ENCODE results near the gene CD69. TPM values are rescaled to one million over a fixed set of nuclear protein-coding genes. Genes with fewer than 3 reads are reported as not detected.
A peak's percentile ranks its signal among the peaks of the same experiment; 100 is the strongest.
"Not testable (repeated sequence)": the region's sequence is repeated elsewhere in the genome, so short reads cannot be mapped to it uniquely, and the experiment has no call there.

CD69 gene
- total RNA-seq, 1 donor from 2014 or later, result 3.7 TPM

GRCh38 chr12:9707864-9708808 is 52.6 kb downstream of the CD69 start:
- H3K27me3 ChIP-seq (ENCODE audit: control insufficient read depth, insufficient read depth, low read length), result no peaks in the 10 kb centered on the region
- H3K36me3 ChIP-seq (ENCODE audit: control insufficient read depth, insufficient read depth, low read length), result no peaks in the 10 kb centered on the region
- no peak for DNase-seq (ENCODE audit: low read depth)
- no peak overlapping the region for H3K4me3 ChIP-seq (ENCODE audit: low read depth, low read length)
- TF ChIP-seq CTCF (IDR thresholded peaks at IDR 0.05; ENCODE audit: insufficient read depth, low read length, poor library complexity, severe bottlenecking), result peak; percentile 85

GRCh38 chr12:9707356-9707755 is 53.3 kb downstream of the CD69 start:
- DNase-seq (ENCODE audit: low read depth), result no peak
- H3K36me3 ChIP-seq (ENCODE audit: control insufficient read depth, insufficient read depth, low read length), result no peaks in the 10 kb centered on the region
- H3K27me3 ChIP-seq (ENCODE audit: control insufficient read depth, insufficient read depth, low read length), result no peaks in the 10 kb centered on the region
- no peak overlapping the region for H3K4me3 ChIP-seq (ENCODE audit: low read depth, low read length)
- no peak for TF ChIP-seq CTCF (IDR thresholded peaks at IDR 0.05; ENCODE audit: insufficient read depth, low read length, poor library complexity, severe bottlenecking)

DNA sequence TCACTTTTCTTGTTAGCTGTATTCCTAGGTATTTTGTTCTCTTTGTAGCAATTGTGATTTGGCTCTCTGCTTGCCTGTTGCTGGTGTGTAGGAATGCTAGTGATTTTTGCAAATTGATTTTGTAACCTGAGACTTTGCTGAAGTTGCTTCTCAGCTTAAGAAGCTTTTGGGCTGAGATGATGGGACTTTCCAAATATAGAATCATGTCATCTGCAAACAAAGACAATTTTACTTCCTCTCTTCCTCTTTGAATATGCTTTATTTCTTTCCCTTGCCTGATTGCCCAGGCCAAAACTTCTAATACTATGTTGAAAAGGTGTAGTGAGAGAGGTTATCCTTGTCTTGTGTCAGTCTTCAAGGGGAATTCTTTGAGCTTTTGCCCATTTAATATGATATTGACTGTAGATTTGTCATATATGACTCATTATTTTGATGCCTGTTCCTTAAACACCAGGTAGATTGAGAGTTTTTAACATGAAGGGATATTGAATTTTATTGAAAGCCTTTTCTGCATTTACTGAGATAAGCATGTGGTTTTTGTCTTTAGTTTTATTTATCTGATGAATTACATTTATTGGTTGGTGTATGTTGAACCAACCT is 54.5 kb downstream of the CD69 start:
- H3K36me3 ChIP-seq (ENCODE audit: control insufficient read depth, insufficient read depth, low read length), result no peaks in the 10 kb centered on the region
- TF ChIP-seq CTCF (IDR thresholded peaks at IDR 0.05; ENCODE audit: insufficient read depth, low read length, poor library complexity, severe bottlenecking), result no peak
- no peak overlapping the region for H3K4me3 ChIP-seq (ENCODE audit: low read depth, low read length)
- DNase-seq (ENCODE audit: low read depth), result no peak
- no peaks in the 10 kb centered on the region for H3K27me3 ChIP-seq (ENCODE audit: control insufficient read depth, insufficient read depth, low read length)

DNA sequence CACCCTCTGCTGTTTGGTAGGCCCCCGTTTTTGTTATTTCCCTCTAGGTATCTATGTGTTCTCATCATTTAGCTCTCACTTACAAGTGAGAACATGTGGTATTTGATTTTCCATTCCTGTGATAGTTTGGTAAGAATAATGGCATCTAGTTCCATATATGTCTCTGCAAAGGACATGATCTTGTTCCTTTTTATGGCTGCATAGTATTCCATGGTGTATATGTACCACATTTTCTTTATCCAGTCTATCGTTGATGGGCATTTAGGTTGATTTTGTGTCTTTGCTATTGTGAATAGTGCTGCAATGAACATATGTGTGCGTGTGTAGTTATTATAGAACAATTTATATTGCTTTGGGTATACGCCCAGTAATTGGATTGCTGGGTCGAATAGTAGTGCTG is 56.1 kb downstream of the CD69 start:
- H3K27me3 ChIP-seq (ENCODE audit: control insufficient read depth, insufficient read depth, low read length); DNase-seq (ENCODE audit: low read depth); H3K4me3 ChIP-seq (ENCODE audit: low read depth, low read length); H3K36me3 ChIP-seq (ENCODE audit: control insufficient read depth, insufficient read depth, low read length): not testable (repeated sequence)

Other genes starting within 250 kb of the CD69 start
- not detected in 2 replicates for gene KLRB1, start 153.0 kb downstream of the CD69 start, total RNA-seq
- 6.9 and 10.1 TPM in 2 replicates for gene CLEC2D, start 91.2 kb downstream of the CD69 start, total RNA-seq
- gene CLECL1, start 27.8 kb downstream of the CD69 start, total RNA-seq, result not detected in 2 replicates
- 0.17 TPM in 1 of 2 replicates, not detected in the other for gene KLRF1, start 66.6 kb upstream of the CD69 start, total RNA-seq
- 0.50 TPM in 1 of 2 replicates, not detected in the other for gene CLEC2B, start 108.5 kb upstream of the CD69 start, total RNA-seq
- gene KLRF2, start 120.6 kb upstream of the CD69 start, total RNA-seq, result not detected in 2 replicates
- gene CLEC2A, start 171.5 kb upstream of the CD69 start, total RNA-seq, result not detected in 2 replicates
- not detected in 2 replicates for gene CLEC12A, start 210.5 kb upstream of the CD69 start, total RNA-seq
- not detected in 2 replicates for gene CLEC1B, start 238.2 kb upstream of the CD69 start, total RNA-seq
- not detected in 2 replicates for gene CLEC12B, start 249.7 kb upstream of the CD69 start, total RNA-seq

All from kidney epithelial cell (primary cell).